Progenitor cell of endocrine pancreas (in vitro differentiated cells): ENCODE data around the gene GPR173. TPM values are rescaled to one million over a fixed set of nuclear protein-coding genes. Genes with fewer than 3 reads are reported as not detected.

Source experiments
- DNase-seq: peaks from one replicate; pipeline ENCODE4 v3.0.0; 2021; ENCODE audit warnings: low spot score; ENCODE audit not compliant: unreplicated experiment
- H3K27ac Mint-ChIP-seq: 2 replicates; pipeline ENCODE4 v1.8.0; 2021; ENCODE audit warnings: mild to moderate bottlenecking, moderate library complexity, mixed read lengths
- H3K27me3 Mint-ChIP-seq: 2 replicates; pipeline ENCODE4 v1.8.0; 2021; ENCODE audit warnings: mixed read lengths
- H3K36me3 Mint-ChIP-seq: 2 replicates; pipeline ENCODE4 v1.8.0; 2022; ENCODE audit warnings: mixed read lengths; ENCODE audit not compliant: insufficient read depth
- H3K4me1 Mint-ChIP-seq: 2 replicates; pipeline ENCODE4 v1.8.0; 2021; ENCODE audit warnings: low read depth, mixed read lengths
- H3K4me3 Mint-ChIP-seq: 2 replicates; pipeline ENCODE4 v1.8.0; 2021; ENCODE audit warnings: low read depth, mild to moderate bottlenecking, moderate library complexity, mixed read lengths
- H3K9me3 Mint-ChIP-seq: 2 replicates; pipeline ENCODE4 v1.8.0; 2021; ENCODE audit warnings: low read depth, mixed read lengths
- long read RNA-seq: library from polyadenylated mRNA; unstranded; transcript quantifications from one replicate; pipeline ENCODE4 v2.0.0, GENCODE V29; 2020
- total RNA-seq: library from RNA; stranded (reverse); gene quantifications from 2 replicates; pipeline ENCODE4 v1.2.1, GENCODE V29; 2021
- TF ChIP-seq, protein P1 (sequence below): fragments of 200-600 bp; sonication (generic); IDR thresholded peaks from one replicate; pipeline ENCODE4 v1.5.0; 2021; ENCODE audit warnings: antibody characterized with exemption, mild to moderate bottlenecking; ENCODE audit not compliant: unreplicated experiment

Gene GPR173
- total RNA-seq = 18.4 and 19.4 TPM in 2 replicates
- long read RNA-seq, partial matches to known transcripts = 0 of 2 reads
- long read RNA-seq, other reads (novel, unspliced or antisense) = 2 of 2 reads

- peaks cover 7% of the 10 kb centered on the region for H3K4me1 Mint-ChIP-seq
- TF ChIP-seq, protein P1, sequence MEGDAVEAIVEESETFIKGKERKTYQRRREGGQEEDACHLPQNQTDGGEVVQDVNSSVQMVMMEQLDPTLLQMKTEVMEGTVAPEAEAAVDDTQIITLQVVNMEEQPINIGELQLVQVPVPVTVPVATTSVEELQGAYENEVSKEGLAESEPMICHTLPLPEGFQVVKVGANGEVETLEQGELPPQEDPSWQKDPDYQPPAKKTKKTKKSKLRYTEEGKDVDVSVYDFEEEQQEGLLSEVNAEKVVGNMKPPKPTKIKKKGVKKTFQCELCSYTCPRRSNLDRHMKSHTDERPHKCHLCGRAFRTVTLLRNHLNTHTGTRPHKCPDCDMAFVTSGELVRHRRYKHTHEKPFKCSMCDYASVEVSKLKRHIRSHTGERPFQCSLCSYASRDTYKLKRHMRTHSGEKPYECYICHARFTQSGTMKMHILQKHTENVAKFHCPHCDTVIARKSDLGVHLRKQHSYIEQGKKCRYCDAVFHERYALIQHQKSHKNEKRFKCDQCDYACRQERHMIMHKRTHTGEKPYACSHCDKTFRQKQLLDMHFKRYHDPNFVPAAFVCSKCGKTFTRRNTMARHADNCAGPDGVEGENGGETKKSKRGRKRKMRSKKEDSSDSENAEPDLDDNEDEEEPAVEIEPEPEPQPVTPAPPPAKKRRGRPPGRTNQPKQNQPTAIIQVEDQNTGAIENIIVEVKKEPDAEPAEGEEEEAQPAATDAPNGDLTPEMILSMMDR = no peak
- no peaks in the 10 kb centered on the region for H3K27me3 Mint-ChIP-seq
- peak within 1 kb of the TSS; percentile 74 for H3K4me3 Mint-ChIP-seq
- H3K27ac Mint-ChIP-seq = peak within 1 kb of the TSS; percentile 18
- H3K36me3 Mint-ChIP-seq = no peaks in the 10 kb centered on the region
- peak; percentile 27 for DNase-seq
- no peaks in the 10 kb centered on the region for H3K9me3 Mint-ChIP-seq
These were observed at the start of gene GPR173 for GRCh38 chrX:53048169-53049126. Gene GPR173, plus strand, starts transcription at chrX:53048789. Its CDS starts 27,833 bp downstream, at chrX:53076622.

DNA sequence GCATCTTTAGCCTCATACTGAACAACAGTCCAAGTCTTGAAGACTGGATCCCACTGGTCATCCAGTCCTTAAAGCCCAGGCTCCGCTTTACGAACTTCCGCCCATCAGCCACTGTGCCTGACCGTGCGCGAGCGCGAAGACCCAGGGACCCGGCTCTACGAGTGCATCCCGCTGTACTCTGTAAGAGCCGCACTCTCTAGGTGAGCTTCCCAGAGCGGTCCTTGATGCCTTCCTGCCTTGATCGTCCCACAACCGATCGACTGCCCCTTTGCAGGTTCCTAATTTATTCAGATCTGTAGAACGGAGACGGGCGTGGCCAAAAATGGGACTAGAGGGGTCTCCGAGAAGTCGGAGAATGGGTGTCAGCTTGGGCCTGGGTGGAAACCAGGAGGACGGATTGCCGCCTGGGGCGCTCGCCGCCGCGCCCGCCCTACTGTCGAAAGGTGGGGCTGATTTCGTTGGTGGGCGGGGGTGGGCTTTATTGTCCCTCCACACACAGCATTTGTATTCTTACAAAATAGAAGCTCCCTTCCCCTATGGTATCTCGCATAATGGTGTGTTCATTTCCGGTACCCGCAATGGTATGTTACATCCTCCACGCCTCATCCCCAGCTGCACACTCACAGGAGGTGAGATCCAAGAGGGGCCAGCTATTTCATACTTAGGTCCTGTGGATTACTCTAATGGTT is 48.0 kb upstream of the GPR173 start:
- Mint-ChIP-seq H3K9me3 (peaks cover 22% of the 10 kb centered on the region), H3K4me3 (no peak overlapping the region), H3K36me3 (no peaks in the 10 kb centered on the region), H3K27ac (no peak overlapping the region), H3K4me1 (no peaks in the 10 kb centered on the region), H3K27me3 (peaks cover 2% of the 10 kb centered on the region)
- TF ChIP-seq, protein P1 = no peak
- no peak for DNase-seq

- Mint-ChIP-seq H3K9me3 (peaks cover 17% of the 10 kb centered on the region), H3K27ac (no peak overlapping the region), H3K4me3 (no peak overlapping the region), H3K27me3 (peaks cover 2% of the 10 kb centered on the region), H3K36me3 (no peaks in the 10 kb centered on the region), H3K4me1 (no peaks in the 10 kb centered on the region)
- no peak for DNase-seq
- TF ChIP-seq, protein P1 = no peak
These were observed 46.6 kb upstream of the GPR173 start for GRCh38 chrX:53001958-53002357.

GRCh38 chrX:53003111-53003510 is 45.5 kb upstream of the GPR173 start:
- Mint-ChIP-seq H3K36me3 (no peaks in the 10 kb centered on the region), H3K27ac (no peak overlapping the region), H3K4me1 (no peaks in the 10 kb centered on the region), H3K9me3 (peaks cover 27% of the 10 kb centered on the region), H3K4me3 (no peak overlapping the region), H3K27me3 (peaks cover 2% of the 10 kb centered on the region)
- TF ChIP-seq, protein P1 = no peak
- DNase-seq = no peak

GRCh38 chrX:53004038-53004437 is 44.6 kb upstream of the GPR173 start:
- H3K36me3 Mint-ChIP-seq = no peaks in the 10 kb centered on the region
- peaks cover 26% of the 10 kb centered on the region for H3K9me3 Mint-ChIP-seq
- no peak for DNase-seq
- H3K27me3 Mint-ChIP-seq = peaks cover 2% of the 10 kb centered on the region
- H3K4me3 Mint-ChIP-seq = no peak overlapping the region
- TF ChIP-seq, protein P1 = no peak
- no peaks in the 10 kb centered on the region for H3K4me1 Mint-ChIP-seq
- no peak overlapping the region for H3K27ac Mint-ChIP-seq
